OCI-LY1 (cell line): ENCODE data around the gene EFEMP1.

Experiments
- H2AFZ ChIP-seq: fragments of 200-600 bp; sonication (generic), shearing (Covaris generic); 2 replicates; pipeline ENCODE4 v1.6.0; 2014; ENCODE audit warnings: antibody characterized with exemption, mild to moderate bottlenecking, low read length
- H3F3A ChIP-seq: fragments of 200-600 bp; sonication (generic), shearing (Covaris generic); 2 replicates; pipeline ENCODE4 v1.6.0; 2014; ENCODE audit warnings: mild to moderate bottlenecking, antibody characterized with exemption, low read length, moderate library complexity; ENCODE audit not compliant: insufficient read depth
- H3K27ac ChIP-seq: fragments of 200-600 bp; sonication (generic); 2 replicates; pipeline ENCODE4 v1.5.1; 2014; ENCODE audit warnings: low read length, mixed run types, mild to moderate bottlenecking, low read depth; ENCODE audit not compliant: poor library complexity, severe bottlenecking
- H3K27me3 ChIP-seq: fragments of 200-600 bp; sonication (generic); 2 replicates; pipeline ENCODE4 v1.6.0; 2014; ENCODE audit warnings: antibody characterized with exemption, mild to moderate bottlenecking, low read length, moderate library complexity; ENCODE audit not compliant: insufficient read depth
- H3K36me3 ChIP-seq: fragments of 200-600 bp; sonication (generic); 2 replicates; pipeline ENCODE4 v1.6.1; 2014; ENCODE audit warnings: mild to moderate bottlenecking, antibody characterized with exemption, low read length, moderate library complexity, mixed read lengths; ENCODE audit not compliant: insufficient read depth
- H3K4me1 ChIP-seq: fragments of 200-600 bp; sonication (generic); 2 replicates; pipeline ENCODE4 v1.5.1; 2014; ENCODE audit warnings: mild to moderate bottlenecking, low read length, moderate library complexity; ENCODE audit not compliant: insufficient read depth, severe bottlenecking
- H3K4me2 ChIP-seq: fragments of 200-600 bp; sonication (generic), shearing (Covaris generic); 2 replicates; pipeline ENCODE4 v1.6.1; 2014; ENCODE audit warnings: low read length
- H3K4me3 ChIP-seq: fragments of 200-600 bp; sonication (generic); 2 replicates; pipeline ENCODE4 v1.5.1; 2014; ENCODE audit warnings: low read length, low read depth, mild to moderate bottlenecking, mixed read lengths; ENCODE audit not compliant: poor library complexity, severe bottlenecking
- H3K79me2 ChIP-seq: fragments of 200-600 bp; shearing (Covaris generic); 2 replicates; pipeline ENCODE4 v1.6.1; 2016; ENCODE audit warnings: mixed run types, low read length, mixed read lengths; ENCODE audit not compliant: insufficient read depth
- H3K9ac ChIP-seq: fragments of 200-600 bp; sonication (generic), shearing (Covaris generic); 2 replicates; pipeline ENCODE4 v1.6.1; 2014; ENCODE audit warnings: mild to moderate bottlenecking, low read length, mixed read lengths
- H3K9me2 ChIP-seq: fragments of 200-600 bp; sonication (generic), shearing (Covaris generic); 2 replicates; pipeline ENCODE4 v1.6.1; 2014; ENCODE audit warnings: low read depth, mild to moderate bottlenecking, low read length, mixed read lengths
- H3K9me3 ChIP-seq: fragments of 200-600 bp; shearing (Covaris generic); 2 replicates; pipeline ENCODE4 v1.6.1; 2014; ENCODE audit warnings: low read length, mixed read lengths
- H4K20me1 ChIP-seq: fragments of 200-600 bp; sonication (generic), shearing (Covaris generic); 2 replicates; pipeline ENCODE4 v1.6.0; 2016; ENCODE audit warnings: mild to moderate bottlenecking, low read length; ENCODE audit not compliant: insufficient read depth
- EZH2 ChIP-seq: fragments of 200-600 bp; sonication (generic), shearing (Covaris generic); IDR thresholded peaks from 2 replicates; pipeline ENCODE4 v1.8.0; 2017; ENCODE audit warnings: borderline replicate concordance, mixed run types, mild to moderate bottlenecking, antibody characterized with exemption, low read length, moderate library complexity, mixed read lengths
- TF ChIP-seq, protein P1 (sequence below): fragments of 200-600 bp; sonication (generic), shearing (Covaris generic); IDR thresholded peaks from 2 replicates; pipeline ENCODE4 v1.5.1; 2017; ENCODE audit warnings: mild to moderate bottlenecking, antibody characterized with exemption, low read length, moderate library complexity, mixed read lengths

EFEMP1 gene

GRCh38 chr2:55907686-55908085, 15.9 kb downstream of the EFEMP1 start:
- Histone ChIP-seq H3K4me3 (no peak overlapping the region), H4K20me1 (no peaks in the 10 kb centered on the region), H3F3A (no peaks in the 10 kb centered on the region), H3K4me2 (no peak overlapping the region), H3K27me3 (no peaks in the 10 kb centered on the region), H3K36me3 (no peaks in the 10 kb centered on the region), H3K4me1 (no peaks in the 10 kb centered on the region), H3K9me2 (no peaks in the 10 kb centered on the region; the same call in 1 of the 2 replicates), H3K9me3 (no peaks in the 10 kb centered on the region), H3K27ac (no peak overlapping the region), H3K79me2 (no peaks in the 10 kb centered on the region), H3K9ac (no peak overlapping the region), H2AFZ (no peak overlapping the region)
- no peak for TF ChIP-seq EZH2
- TF ChIP-seq, protein P1, sequence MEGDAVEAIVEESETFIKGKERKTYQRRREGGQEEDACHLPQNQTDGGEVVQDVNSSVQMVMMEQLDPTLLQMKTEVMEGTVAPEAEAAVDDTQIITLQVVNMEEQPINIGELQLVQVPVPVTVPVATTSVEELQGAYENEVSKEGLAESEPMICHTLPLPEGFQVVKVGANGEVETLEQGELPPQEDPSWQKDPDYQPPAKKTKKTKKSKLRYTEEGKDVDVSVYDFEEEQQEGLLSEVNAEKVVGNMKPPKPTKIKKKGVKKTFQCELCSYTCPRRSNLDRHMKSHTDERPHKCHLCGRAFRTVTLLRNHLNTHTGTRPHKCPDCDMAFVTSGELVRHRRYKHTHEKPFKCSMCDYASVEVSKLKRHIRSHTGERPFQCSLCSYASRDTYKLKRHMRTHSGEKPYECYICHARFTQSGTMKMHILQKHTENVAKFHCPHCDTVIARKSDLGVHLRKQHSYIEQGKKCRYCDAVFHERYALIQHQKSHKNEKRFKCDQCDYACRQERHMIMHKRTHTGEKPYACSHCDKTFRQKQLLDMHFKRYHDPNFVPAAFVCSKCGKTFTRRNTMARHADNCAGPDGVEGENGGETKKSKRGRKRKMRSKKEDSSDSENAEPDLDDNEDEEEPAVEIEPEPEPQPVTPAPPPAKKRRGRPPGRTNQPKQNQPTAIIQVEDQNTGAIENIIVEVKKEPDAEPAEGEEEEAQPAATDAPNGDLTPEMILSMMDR: no peak

- H3K4me3 ChIP-seq: no peak overlapping the region
- no peak overlapping the region for H3K9ac ChIP-seq
- no peaks in the 10 kb centered on the region for H3K4me1 ChIP-seq
- H3K79me2 ChIP-seq: no peaks in the 10 kb centered on the region
- H4K20me1 ChIP-seq: no peaks in the 10 kb centered on the region
- no peaks in the 10 kb centered on the region for H3F3A ChIP-seq
- no peaks in the 10 kb centered on the region for H3K36me3 ChIP-seq
- no peaks in the 10 kb centered on the region; the same call in 1 of the 2 replicates for H3K9me2 ChIP-seq
- H3K9me3 ChIP-seq: no peaks in the 10 kb centered on the region
- no peak overlapping the region for H2AFZ ChIP-seq
- H3K27ac ChIP-seq: no peak overlapping the region
- no peak overlapping the region for H3K4me2 ChIP-seq
- TF ChIP-seq EZH2: no peak
- TF ChIP-seq, protein P1: no peak
- H3K27me3 ChIP-seq: no peaks in the 10 kb centered on the region
Observed at GRCh38 chr2:55906993-55907392, 16.6 kb downstream of the EFEMP1 start.

GRCh38 chr2:55903727-55904126, 19.9 kb downstream of the EFEMP1 start:
- H3K4me3 ChIP-seq: no peak overlapping the region
- H3K27me3 ChIP-seq: no peaks in the 10 kb centered on the region
- no peak overlapping the region for H2AFZ ChIP-seq
- H4K20me1 ChIP-seq: no peaks in the 10 kb centered on the region
- no peaks in the 10 kb centered on the region for H3F3A ChIP-seq
- no peak overlapping the region for H3K9ac ChIP-seq
- H3K36me3 ChIP-seq: no peaks in the 10 kb centered on the region
- TF ChIP-seq EZH2: no peak
- no peaks in the 10 kb centered on the region for H3K4me1 ChIP-seq
- no peak overlapping the region for H3K4me2 ChIP-seq
- no peaks in the 10 kb centered on the region for H3K79me2 ChIP-seq
- H3K9me2 ChIP-seq: no peaks in the 10 kb centered on the region; the same call in 1 of the 2 replicates
- no peak overlapping the region for H3K27ac ChIP-seq
- H3K9me3 ChIP-seq: no peaks in the 10 kb centered on the region

DNA sequence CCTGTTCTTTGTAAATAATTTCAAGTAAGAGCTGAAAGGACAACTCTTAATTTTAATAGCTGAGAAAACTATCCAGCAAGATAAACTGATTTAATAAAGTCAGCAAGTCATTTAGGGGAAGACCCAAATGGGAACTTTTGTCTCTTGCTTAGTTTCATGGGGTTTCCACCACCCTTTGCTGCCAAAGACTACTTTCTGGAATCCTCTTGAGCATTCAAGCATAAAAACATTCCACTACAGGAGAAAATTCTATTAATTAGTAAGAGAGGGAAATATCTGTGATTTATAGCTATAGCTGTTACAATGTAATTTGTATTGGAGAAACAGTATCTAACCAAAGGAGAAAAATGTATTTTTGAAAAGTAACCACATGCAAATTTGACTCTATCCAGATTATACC, 20.6 kb downstream of the EFEMP1 start:
- Histone ChIP-seq H3K4me3 (no peak overlapping the region), H3K9ac (no peak overlapping the region), H3K27ac (no peak overlapping the region), H3K9me3 (no peaks in the 10 kb centered on the region), H3K27me3 (no peaks in the 10 kb centered on the region), H2AFZ (no peak overlapping the region), H4K20me1 (no peaks in the 10 kb centered on the region), H3F3A (no peaks in the 10 kb centered on the region), H3K36me3 (no peaks in the 10 kb centered on the region), H3K9me2 (no peaks in the 10 kb centered on the region), H3K4me1 (no peaks in the 10 kb centered on the region), H3K4me2 (no peak overlapping the region), H3K79me2 (no peaks in the 10 kb centered on the region)
- TF ChIP-seq, protein P1: no peak
- TF ChIP-seq EZH2: no peak
